IMR-90 (cell line): Measurements from ENCODE around the gene FAM163B. TPM values are rescaled to one million over a fixed set of nuclear protein-coding genes. Genes with fewer than 3 reads are reported as not detected.

ENCODE experiments used
- ATAC-seq: fragments of 200-7000 bp; cut with Tn5 transposase; 2 replicates; pipeline ENCODE4 v1.9.1; 2020; ENCODE audit warnings: low read depth, mild to moderate bottlenecking, moderate library complexity
- BruUV-seq: library from RNA; stranded (reverse); fragments of 400-500 nt; replicated peaks from 2 replicates; lab custom pipeline; 2021; lab: Mats Ljungman, UMichigan
- CTCF ChIA-PET: fragments of 300-600 bp; formaldehyde crosslinking; extraction: SDS; loops from one replicate; lab custom pipeline; 2021; ENCODE audit warnings: antibody characterized with exemption; lab: Yijun Ruan, JAX
- POLR2A ChIA-PET: fragments of 300-600 bp; sonication (Branson Sonifier 250); formaldehyde crosslinking; loops from one replicate; lab custom pipeline; 2022; ENCODE audit warnings: antibody characterized with exemption; ENCODE audit not compliant: unreplicated experiment; lab: Charles Lee
- DNase-seq: peaks from one replicate; pipeline ENCODE4 v3.0.0; 2013
- H2AFZ ChIP-seq: replicated peaks from 2 replicates; pipeline ENCODE3; 2013; ENCODE audit warnings: low read length, mild to moderate bottlenecking; ENCODE audit not compliant: poor library complexity
- H2AK5ac ChIP-seq: 2 replicates; pipeline ENCODE4 v1.6.1; 2013; ENCODE audit warnings: low read depth, low read length, inconsistent platforms
- H2AK9ac ChIP-seq: replicated peaks from 2 replicates; pipeline ENCODE3; 2013; ENCODE audit warnings: mild to moderate bottlenecking, low read depth, low read length, moderate library complexity; ENCODE audit not compliant: poor library complexity
- H2BK120ac ChIP-seq: 2 replicates; pipeline ENCODE4 v1.6.1; 2013; ENCODE audit warnings: low read depth, low read length, inconsistent platforms
- H2BK15ac ChIP-seq: 3 replicates; pipeline ENCODE4 v1.6.1; 2013; ENCODE audit warnings: low read depth, low read length, inconsistent platforms
- H2BK20ac ChIP-seq: 2 replicates; pipeline ENCODE4 v1.6.1; 2013; ENCODE audit warnings: low read depth, mild to moderate bottlenecking, inconsistent platforms, low read length, moderate library complexity
- H2BK5ac ChIP-seq: 2 replicates; pipeline ENCODE4 v1.6.1; 2013; ENCODE audit warnings: mild to moderate bottlenecking, low read depth, low read length, inconsistent platforms; ENCODE audit not compliant: poor library complexity, severe bottlenecking
- H3K14ac ChIP-seq: replicated peaks from 2 replicates; pipeline ENCODE4 v1.6.1; 2013; ENCODE audit warnings: low read depth, low read length, inconsistent platforms
- H3K18ac ChIP-seq: 2 replicates; pipeline ENCODE4 v1.6.1; 2013; ENCODE audit warnings: low read depth, low read length, control low read depth
- H3K23ac ChIP-seq: 2 replicates; pipeline ENCODE4 v1.6.1; 2013; ENCODE audit warnings: low read depth, low read length, inconsistent platforms
- H3K27ac ChIP-seq: 2 replicates; pipeline ENCODE4 v1.5.1; 2013; ENCODE audit warnings: mild to moderate bottlenecking, control low read depth, low read length; ENCODE audit not compliant: insufficient read depth
- H3K27me3 ChIP-seq: 2 replicates; pipeline ENCODE4 v1.6.1; 2013; ENCODE audit warnings: low read length; ENCODE audit not compliant: control insufficient read depth, insufficient read depth
- H3K36me3 ChIP-seq: 2 replicates; pipeline ENCODE4 v1.6.1; 2013; ENCODE audit warnings: low read length, mixed read lengths; ENCODE audit not compliant: control insufficient read depth, insufficient read depth
- H3K4ac ChIP-seq: 2 replicates; pipeline ENCODE4 v1.6.1; 2013; ENCODE audit warnings: low read depth, low read length, inconsistent platforms
- H3K4me1 ChIP-seq: 2 replicates; pipeline ENCODE4 v1.6.1; 2013; ENCODE audit warnings: low read length, mixed read lengths; ENCODE audit not compliant: control insufficient read depth, insufficient read depth
- H3K4me2 ChIP-seq: 2 replicates; pipeline ENCODE4 v1.6.1; 2013; ENCODE audit warnings: low read depth, mild to moderate bottlenecking, control low read depth, low read length, moderate library complexity
- H3K4me3 ChIP-seq: 2 replicates; pipeline ENCODE4 v1.5.1; 2013; ENCODE audit warnings: low read depth, mild to moderate bottlenecking, control low read depth, low read length, moderate library complexity; ENCODE audit not compliant: insufficient read depth
- H3K56ac ChIP-seq: 2 replicates; pipeline ENCODE4 v1.6.1; 2013; ENCODE audit warnings: low read length, inconsistent platforms; ENCODE audit not compliant: insufficient read depth; ENCODE audit errors: extremely low read depth
- H3K79me1 ChIP-seq, 2 experiments: 2 replicates each; pipeline ENCODE4 v1.6.1; 2013; ENCODE audit warnings: low read length in 2 of 2, inconsistent platforms in 1 of 2, low read depth in 1 of 2
- H3K9ac ChIP-seq: 2 replicates; pipeline ENCODE4 v1.6.1; 2013; ENCODE audit warnings: low read depth, low read length, control low read depth
- H3K9me1 ChIP-seq: 2 replicates; pipeline ENCODE4 v1.6.1; 2013; ENCODE audit warnings: low read length, inconsistent platforms; ENCODE audit not compliant: insufficient read depth
- H3K9me3 ChIP-seq: 2 replicates; pipeline ENCODE4 v1.6.1; 2013; ENCODE audit warnings: low read length; ENCODE audit not compliant: control insufficient read depth, insufficient read depth
- H4K20me1 ChIP-seq: 2 replicates; pipeline ENCODE4 v1.6.1; 2013; ENCODE audit warnings: low read length, inconsistent platforms; ENCODE audit not compliant: insufficient read depth
- H4K5ac ChIP-seq: 2 replicates; pipeline ENCODE4 v1.6.1; 2013; ENCODE audit warnings: mild to moderate bottlenecking, low read depth, low read length, control low read depth
- H4K8ac ChIP-seq, 2 experiments: 2 replicates each; pipeline ENCODE4 v1.6.1; 2013; ENCODE audit warnings: low read depth in 2 of 2, low read length in 2 of 2, control low read depth in 1 of 2, inconsistent platforms in 1 of 2
- H4K91ac ChIP-seq: 2 replicates; pipeline ENCODE4 v1.6.1; 2013; ENCODE audit warnings: low read depth, low read length, inconsistent platforms; ENCODE audit not compliant: insufficient read depth
- BHLHE40 ChIP-seq: fragments of 150-350 bp; IDR thresholded peaks from 2 replicates; pipeline ENCODE4 v1.6.1; 2016; ENCODE audit warnings: mild to moderate bottlenecking, low read depth, low read length
- CHD1 ChIP-seq: IDR thresholded peaks from 2 replicates; pipeline ENCODE4 v1.6.1; 2012; ENCODE audit warnings: low read depth, low read length, improper control_type of control experiment
- ELK1 ChIP-seq: fragments of 150-350 bp; IDR thresholded peaks from 2 replicates; pipeline ENCODE4 v1.6.1; 2016; ENCODE audit warnings: low read depth, mild to moderate bottlenecking, low read length, moderate library complexity, borderline replicate concordance
- FOS ChIP-seq: fragments of 150-350 bp; IDR thresholded peaks from 2 replicates; pipeline ENCODE4 v1.6.1; 2016; ENCODE audit warnings: low read depth, low read length
- MXI1 ChIP-seq: IDR thresholded peaks from 2 replicates; pipeline ENCODE4 v1.6.1; 2012; ENCODE audit warnings: low read depth, mild to moderate bottlenecking, low read length, moderate library complexity, borderline replicate concordance
- RAD21 ChIP-seq: IDR thresholded peaks from 2 replicates; pipeline ENCODE4 v1.6.1; 2012; ENCODE audit warnings: low read length, improper control_type of control experiment
- RFX5 ChIP-seq: IDR thresholded peaks from 2 replicates; pipeline ENCODE4 v1.8.0; 2012; ENCODE audit warnings: low read depth, mild to moderate bottlenecking, low read length, moderate library complexity
- SMC3 ChIP-seq: fragments of 150-350 bp; IDR thresholded peaks from 2 replicates; pipeline ENCODE4 v1.6.1; 2016; ENCODE audit warnings: low read depth, mild to moderate bottlenecking, antibody characterized with exemption, low read length, moderate library complexity
- WGBS, 2 experiments: methylation state at CpG; one replicate each; pipeline versions ENCODE4 v1.1.5 to v1.1.7; 2013; ENCODE audit warnings: missing lambda C conversion rate in 2 of 2; ENCODE audit not compliant: insufficient read length in 1 of 2; ENCODE audit errors: extremely low coverage in 2 of 2; 5-methylcytosine and 5-hydroxymethylcytosine counted together
- dilution Hi-C: fragments of 300-500 bp; cut with HindIII; formaldehyde crosslinking; loops from one replicate; pipeline ENCODE4 v1.14.3; 2018; ENCODE audit warnings: low sequenced_read_pairs; ENCODE audit not compliant: unreplicated experiment
- in situ Hi-C: fragments of 300-500 bp; cut with MboI; formaldehyde crosslinking; loops from 3 replicates; pipeline ENCODE4 v1.14.3; 2019; ENCODE audit warnings: low sequenced_read_pairs, inconsistent platforms, mixed read lengths
- intact Hi-C: fragments of 100-400 bp; cut with micrococcal nuclease; formaldehyde crosslinking; loops from 2 replicates; pipeline ENCODE4 v1.10.0; 2022
- polyA plus RNA-seq, 3 experiments: library from polyadenylated mRNA; depleted of rRNA; stranded (reverse); fragments of >200 nt; gene quantifications; 2 replicates each; pipeline ENCODE4 v1.2.3, GENCODE V29; 2012; ENCODE audit warnings: low replicate concordance in 1 of 3
- total RNA-seq: library from RNA; depleted of rRNA; stranded (reverse); fragments of >200 nt; gene quantifications from 2 replicates; pipeline ENCODE4 v1.2.3, GENCODE V29; 2012
- TF ChIP-seq, protein P1 (sequence below): conservative IDR thresholded peaks from 2 replicates; pipeline ENCODE4 v1.5.1; 2012; ENCODE audit warnings: mild to moderate bottlenecking, low read depth, low read length, improper control_type of control experiment

Gene FAM163B
- total and polyA plus RNA-seq, 2 of the 4 experiments (the other 2 are of a cell fraction) = not detected

- 60% methylated on average over 3 of the region's 8 CpGs; no CpG with 5 or more reads in 1 of the 2 experiments for WGBS, 2 experiments
- Histone ChIP-seq H3K14ac (no peak overlapping the region), H3K18ac (no peak overlapping the region), H2BK5ac (no peak overlapping the region), H3K9me3 (peaks cover 2% of the 10 kb centered on the region; the same call in 1 of the 2 replicates), H4K5ac (no peak overlapping the region), H3K79me1 (no peaks in the 10 kb centered on the region), H4K20me1 (no peaks in the 10 kb centered on the region; the same call in 1 of the 2 replicates), H3K56ac (no peak overlapping the region), H2BK15ac (no peak overlapping the region), H2AK5ac (no peak overlapping the region), H3K9ac (no peak overlapping the region), H3K27me3 (peaks cover 31% of the 10 kb centered on the region), H4K91ac (no peak overlapping the region), H2AFZ (peak overlapping the region; percentile 33), H3K4me2 (no peak overlapping the region), H2BK20ac (no peak overlapping the region), H3K27ac (no peak overlapping the region), H3K36me3 (no peaks in the 10 kb centered on the region), H2BK120ac (no peak overlapping the region), H3K23ac (no peak overlapping the region), H3K4ac (no peak overlapping the region), H3K4me1 (no peaks in the 10 kb centered on the region; the same call in 1 of the 2 replicates), H2AK9ac (no peak overlapping the region), H3K4me3 (no peak overlapping the region), H3K9me1 (no peaks in the 10 kb centered on the region), H4K8ac (no peak overlapping the region)
- in situ Hi-C loops = no loop called here
- intact Hi-C loops = no loop called here
- no TSS peak for BruUV-seq
- dilution Hi-C loops = no loop called here
- ATAC-seq = no peak
- POLR2A ChIA-PET = no interaction called here
- DNase-seq = no peak
- TF ChIP-seq FOS = no peak
- TF ChIP-seq CHD1 = no peak
- TF ChIP-seq BHLHE40 = no peak
- no peak for TF ChIP-seq RFX5
- no peak for TF ChIP-seq RAD21
- no peak for TF ChIP-seq SMC3
- no peak for TF ChIP-seq MXI1
- no peak for TF ChIP-seq ELK1
- TF ChIP-seq, protein P1, sequence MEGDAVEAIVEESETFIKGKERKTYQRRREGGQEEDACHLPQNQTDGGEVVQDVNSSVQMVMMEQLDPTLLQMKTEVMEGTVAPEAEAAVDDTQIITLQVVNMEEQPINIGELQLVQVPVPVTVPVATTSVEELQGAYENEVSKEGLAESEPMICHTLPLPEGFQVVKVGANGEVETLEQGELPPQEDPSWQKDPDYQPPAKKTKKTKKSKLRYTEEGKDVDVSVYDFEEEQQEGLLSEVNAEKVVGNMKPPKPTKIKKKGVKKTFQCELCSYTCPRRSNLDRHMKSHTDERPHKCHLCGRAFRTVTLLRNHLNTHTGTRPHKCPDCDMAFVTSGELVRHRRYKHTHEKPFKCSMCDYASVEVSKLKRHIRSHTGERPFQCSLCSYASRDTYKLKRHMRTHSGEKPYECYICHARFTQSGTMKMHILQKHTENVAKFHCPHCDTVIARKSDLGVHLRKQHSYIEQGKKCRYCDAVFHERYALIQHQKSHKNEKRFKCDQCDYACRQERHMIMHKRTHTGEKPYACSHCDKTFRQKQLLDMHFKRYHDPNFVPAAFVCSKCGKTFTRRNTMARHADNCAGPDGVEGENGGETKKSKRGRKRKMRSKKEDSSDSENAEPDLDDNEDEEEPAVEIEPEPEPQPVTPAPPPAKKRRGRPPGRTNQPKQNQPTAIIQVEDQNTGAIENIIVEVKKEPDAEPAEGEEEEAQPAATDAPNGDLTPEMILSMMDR = no peak
- CTCF ChIA-PET = no interaction called here
Observed at GRCh38 chr9:133587051-133587450, 22.1 kb downstream of the FAM163B start.
